ENCODE data around the gene RBKS.

Gene RBKS

GRCh38 chr2:27921880-27922547 is 31.8 kb upstream of the RBKS start:
- H3K36me3 ChIP-seq (replicated peaks; ENCODE audit: low read depth, low read length), result no peaks in the 10 kb centered on the region
- H2AFZ ChIP-seq (ENCODE audit: low read depth, low read length), result no peak overlapping the region
- TF ChIP-seq CTCF (IDR thresholded peaks at IDR 0.05; ENCODE audit: low read depth, low read length), result no peak
- TF ChIP-seq EZH2phosphoT487 (IDR thresholded peaks at IDR 0.05; ENCODE audit: low read depth), result no peak
- H3K27me3 ChIP-seq (ENCODE audit: low read depth, low read length), result no peaks in the 10 kb centered on the region
- no peak overlapping the region for H3K4me2 ChIP-seq (ENCODE audit: low read length)
- H3K79me2 ChIP-seq (ENCODE audit: low read length), result no peaks in the 10 kb centered on the region
- H3K27ac ChIP-seq (ENCODE audit: low read length), result no peak overlapping the region
- H3K9ac ChIP-seq (ENCODE audit: low read length), result no peak overlapping the region
- H3K4me3 ChIP-seq (ENCODE audit: low read length), result no peak overlapping the region
- H3K4me1 ChIP-seq (ENCODE audit: low read length), result no peaks in the 10 kb centered on the region
- no peaks in the 10 kb centered on the region for H3K9me3 ChIP-seq (ENCODE audit: insufficient read depth, low read length)
- no peaks in the 10 kb centered on the region for H4K20me1 ChIP-seq (ENCODE audit: insufficient read depth, low read length)

GRCh38 chr2:27921424-27921823 is 31.2 kb upstream of the RBKS start:
- Histone ChIP-seq H3K4me3 (ENCODE audit: low read length) (no peak overlapping the region), H3K27ac (ENCODE audit: low read length) (no peak overlapping the region), H3K9me3 (ENCODE audit: insufficient read depth, low read length) (no peaks in the 10 kb centered on the region), H3K4me2 (ENCODE audit: low read length) (no peak overlapping the region), H3K79me2 (ENCODE audit: low read length) (no peaks in the 10 kb centered on the region), H2AFZ (ENCODE audit: low read depth, low read length) (no peak overlapping the region), H3K9ac (ENCODE audit: low read length) (no peak overlapping the region), H4K20me1 (ENCODE audit: insufficient read depth, low read length) (no peaks in the 10 kb centered on the region), H3K27me3 (ENCODE audit: low read depth, low read length) (no peaks in the 10 kb centered on the region), H3K36me3 (replicated peaks; ENCODE audit: low read depth, low read length) (no peaks in the 10 kb centered on the region), H3K4me1 (ENCODE audit: low read length) (no peaks in the 10 kb centered on the region)
- TF ChIP-seq EZH2phosphoT487 (IDR thresholded peaks at IDR 0.05; ENCODE audit: low read depth) (no peak), CTCF (IDR thresholded peaks at IDR 0.05; ENCODE audit: low read depth, low read length) (no peak)

GRCh38 chr2:27920148-27920885 is 30.1 kb upstream of the RBKS start:
- no peaks in the 10 kb centered on the region for H4K20me1 ChIP-seq (ENCODE audit: insufficient read depth, low read length)
- no peaks in the 10 kb centered on the region for H3K9me3 ChIP-seq (ENCODE audit: insufficient read depth, low read length)
- H3K4me3 ChIP-seq (ENCODE audit: low read length), result no peak overlapping the region
- H3K36me3 ChIP-seq (replicated peaks; ENCODE audit: low read depth, low read length), result no peaks in the 10 kb centered on the region
- H2AFZ ChIP-seq (ENCODE audit: low read depth, low read length), result no peak overlapping the region
- no peak overlapping the region for H3K4me2 ChIP-seq (ENCODE audit: low read length)
- H3K27ac ChIP-seq (ENCODE audit: low read length), result no peak overlapping the region
- no peaks in the 10 kb centered on the region for H3K4me1 ChIP-seq (ENCODE audit: low read length)
- H3K9ac ChIP-seq (ENCODE audit: low read length), result no peak overlapping the region
- H3K27me3 ChIP-seq (ENCODE audit: low read depth, low read length), result no peaks in the 10 kb centered on the region
- TF ChIP-seq CTCF (IDR thresholded peaks at IDR 0.05; ENCODE audit: low read depth, low read length) (no peak), EZH2phosphoT487 (IDR thresholded peaks at IDR 0.05; ENCODE audit: low read depth) (no peak)
- no peaks in the 10 kb centered on the region for H3K79me2 ChIP-seq (ENCODE audit: low read length)

- no peak overlapping the region for H3K9ac ChIP-seq (ENCODE audit: low read length)
- no peaks in the 10 kb centered on the region for H3K9me3 ChIP-seq (ENCODE audit: insufficient read depth, low read length)
- no peak overlapping the region for H2AFZ ChIP-seq (ENCODE audit: low read depth, low read length)
- no peak overlapping the region for H3K4me3 ChIP-seq (ENCODE audit: low read length)
- H3K79me2 ChIP-seq (ENCODE audit: low read length), result no peaks in the 10 kb centered on the region
- no peaks in the 10 kb centered on the region for H3K27me3 ChIP-seq (ENCODE audit: low read depth, low read length)
- no peak overlapping the region for H3K4me2 ChIP-seq (ENCODE audit: low read length)
- TF ChIP-seq CTCF (IDR thresholded peaks at IDR 0.05; ENCODE audit: low read depth, low read length), result no peak
- no peak for TF ChIP-seq EZH2phosphoT487 (IDR thresholded peaks at IDR 0.05; ENCODE audit: low read depth)
- H3K36me3 ChIP-seq (replicated peaks; ENCODE audit: low read depth, low read length), result no peaks in the 10 kb centered on the region
- H3K4me1 ChIP-seq (ENCODE audit: low read length), result no peaks in the 10 kb centered on the region
- no peak overlapping the region for H3K27ac ChIP-seq (ENCODE audit: low read length)
- H4K20me1 ChIP-seq (ENCODE audit: insufficient read depth, low read length), result no peaks in the 10 kb centered on the region
These were observed 26.3 kb upstream of the RBKS start for GRCh38 chr2:27916293-27916995.
